ENCODE results near the gene C3orf20.

The C3orf20 gene

DNA sequence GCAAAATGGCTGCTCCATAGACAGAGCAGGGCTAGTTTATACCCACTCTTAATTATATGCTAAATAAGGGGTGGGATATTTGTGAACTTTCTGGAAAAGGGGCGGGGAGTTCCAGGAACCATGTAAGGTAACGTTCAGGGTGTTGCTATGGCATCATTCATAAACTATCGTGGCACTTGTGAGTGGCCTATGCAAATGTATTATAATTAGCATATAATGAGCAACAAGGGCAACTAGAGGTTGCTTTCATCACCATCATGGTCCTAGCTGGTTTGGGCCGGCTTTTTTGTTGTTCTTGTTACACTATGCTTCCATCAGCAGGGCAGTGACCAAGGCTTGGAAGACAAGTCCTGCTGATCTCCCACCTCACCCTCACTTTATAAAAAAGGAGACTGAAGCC is 100.6 kb downstream of the C3orf20 start:
- Histone ChIP-seq H3K36me3 (ENCODE audit: control insufficient read depth, insufficient read depth, low read length) (no peaks in the 10 kb centered on the region), H3K27me3 (ENCODE audit: control insufficient read depth, insufficient read depth, low read length) (no peaks in the 10 kb centered on the region), H3K4me1 (no peaks in the 10 kb centered on the region), H3K27ac (no peak overlapping the region), H3K4me3 (ENCODE audit: low read depth, low read length) (no peak overlapping the region), H3K4me2 (ENCODE audit: low read length) (no peak overlapping the region), H3K9me3 (ENCODE audit: control insufficient read depth, low read length) (no peaks in the 10 kb centered on the region), H2AFZ (no peak overlapping the region), H3K9ac (no peak overlapping the region), H3K79me2 (no peaks in the 10 kb centered on the region)
- TF ChIP-seq, protein P1, sequence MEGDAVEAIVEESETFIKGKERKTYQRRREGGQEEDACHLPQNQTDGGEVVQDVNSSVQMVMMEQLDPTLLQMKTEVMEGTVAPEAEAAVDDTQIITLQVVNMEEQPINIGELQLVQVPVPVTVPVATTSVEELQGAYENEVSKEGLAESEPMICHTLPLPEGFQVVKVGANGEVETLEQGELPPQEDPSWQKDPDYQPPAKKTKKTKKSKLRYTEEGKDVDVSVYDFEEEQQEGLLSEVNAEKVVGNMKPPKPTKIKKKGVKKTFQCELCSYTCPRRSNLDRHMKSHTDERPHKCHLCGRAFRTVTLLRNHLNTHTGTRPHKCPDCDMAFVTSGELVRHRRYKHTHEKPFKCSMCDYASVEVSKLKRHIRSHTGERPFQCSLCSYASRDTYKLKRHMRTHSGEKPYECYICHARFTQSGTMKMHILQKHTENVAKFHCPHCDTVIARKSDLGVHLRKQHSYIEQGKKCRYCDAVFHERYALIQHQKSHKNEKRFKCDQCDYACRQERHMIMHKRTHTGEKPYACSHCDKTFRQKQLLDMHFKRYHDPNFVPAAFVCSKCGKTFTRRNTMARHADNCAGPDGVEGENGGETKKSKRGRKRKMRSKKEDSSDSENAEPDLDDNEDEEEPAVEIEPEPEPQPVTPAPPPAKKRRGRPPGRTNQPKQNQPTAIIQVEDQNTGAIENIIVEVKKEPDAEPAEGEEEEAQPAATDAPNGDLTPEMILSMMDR (IDR thresholded peaks at IDR 0.05), result no peak

DNA sequence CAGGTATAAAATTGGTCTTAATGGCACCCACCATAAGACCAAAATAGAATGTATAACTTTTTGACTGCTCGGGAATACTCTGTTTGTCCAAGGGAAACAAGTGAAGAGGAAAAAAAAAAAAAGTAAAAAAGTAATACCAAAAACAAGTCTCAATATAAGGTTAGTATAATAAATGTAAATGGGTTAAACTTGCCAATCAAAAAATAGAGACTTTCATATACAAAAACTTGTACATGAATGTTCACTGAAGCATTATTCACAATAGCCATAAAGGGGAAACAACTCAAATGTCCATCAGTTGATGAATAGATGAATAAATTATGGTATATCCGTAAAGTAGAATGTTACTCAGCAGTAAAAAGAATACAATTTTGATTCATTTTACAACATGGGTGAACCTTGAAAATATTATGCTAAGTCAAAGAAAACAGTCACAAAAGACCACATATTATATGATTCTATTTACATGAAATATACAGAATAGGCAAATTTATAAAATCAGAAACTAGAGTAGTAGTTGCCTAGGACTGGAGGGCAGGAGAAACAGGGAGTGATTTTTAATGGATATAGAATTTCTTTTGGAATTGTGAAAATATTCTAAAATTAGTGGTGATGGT is 104.2 kb downstream of the C3orf20 start:
- Histone ChIP-seq H2AFZ (no peak overlapping the region), H3K79me2 (no peaks in the 10 kb centered on the region), H3K36me3 (ENCODE audit: control insufficient read depth, insufficient read depth, low read length) (no peaks in the 10 kb centered on the region), H3K27ac (no peak overlapping the region), H3K4me2 (ENCODE audit: low read length) (no peak overlapping the region), H3K4me1 (no peaks in the 10 kb centered on the region), H3K9me3 (ENCODE audit: control insufficient read depth, low read length) (no peaks in the 10 kb centered on the region), H3K27me3 (ENCODE audit: control insufficient read depth, insufficient read depth, low read length) (no peaks in the 10 kb centered on the region), H3K4me3 (ENCODE audit: low read depth, low read length) (no peak overlapping the region), H3K9ac (no peak overlapping the region)
- TF ChIP-seq, protein P1 (IDR thresholded peaks at IDR 0.05), result no peak

DNA sequence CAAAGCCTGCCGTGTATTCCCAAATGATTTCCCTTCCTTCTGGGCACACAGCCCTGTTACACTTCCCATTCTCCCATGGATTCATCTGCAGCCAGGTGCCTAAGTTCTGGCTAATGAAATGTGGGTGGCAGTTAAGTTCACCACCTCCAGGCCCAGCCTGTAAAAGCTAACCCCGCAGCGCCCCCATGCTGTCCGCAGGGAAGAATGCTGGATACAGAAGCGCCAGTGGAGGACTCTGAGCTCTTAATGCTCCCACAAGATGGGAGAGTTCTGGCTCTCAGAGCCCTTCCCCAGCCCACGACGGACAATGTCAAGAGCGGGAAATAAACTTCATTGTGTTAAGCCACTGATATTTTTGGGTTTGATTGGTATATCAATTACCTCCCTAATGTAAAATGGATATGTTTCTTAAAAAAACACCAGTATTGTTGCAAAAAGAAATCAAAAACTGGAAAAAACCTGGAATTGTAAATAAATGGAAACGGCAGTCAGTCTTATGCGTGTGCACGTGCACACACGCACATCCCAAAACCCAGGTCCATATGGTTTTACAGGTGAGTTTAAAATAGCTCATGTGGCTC is 106.1 kb downstream of the C3orf20 start:
- Histone ChIP-seq H3K9me3 (ENCODE audit: control insufficient read depth, low read length) (no peaks in the 10 kb centered on the region), H2AFZ (no peak overlapping the region), H3K79me2 (no peaks in the 10 kb centered on the region), H3K36me3 (ENCODE audit: control insufficient read depth, insufficient read depth, low read length) (no peaks in the 10 kb centered on the region), H3K4me2 (ENCODE audit: low read length) (no peak overlapping the region), H3K9ac (no peak overlapping the region), H3K27me3 (ENCODE audit: control insufficient read depth, insufficient read depth, low read length) (no peaks in the 10 kb centered on the region), H3K4me3 (ENCODE audit: low read depth, low read length) (no peak overlapping the region), H3K27ac (no peak overlapping the region), H3K4me1 (no peaks in the 10 kb centered on the region)
- TF ChIP-seq, protein P1 (IDR thresholded peaks at IDR 0.05), result no peak

DNA sequence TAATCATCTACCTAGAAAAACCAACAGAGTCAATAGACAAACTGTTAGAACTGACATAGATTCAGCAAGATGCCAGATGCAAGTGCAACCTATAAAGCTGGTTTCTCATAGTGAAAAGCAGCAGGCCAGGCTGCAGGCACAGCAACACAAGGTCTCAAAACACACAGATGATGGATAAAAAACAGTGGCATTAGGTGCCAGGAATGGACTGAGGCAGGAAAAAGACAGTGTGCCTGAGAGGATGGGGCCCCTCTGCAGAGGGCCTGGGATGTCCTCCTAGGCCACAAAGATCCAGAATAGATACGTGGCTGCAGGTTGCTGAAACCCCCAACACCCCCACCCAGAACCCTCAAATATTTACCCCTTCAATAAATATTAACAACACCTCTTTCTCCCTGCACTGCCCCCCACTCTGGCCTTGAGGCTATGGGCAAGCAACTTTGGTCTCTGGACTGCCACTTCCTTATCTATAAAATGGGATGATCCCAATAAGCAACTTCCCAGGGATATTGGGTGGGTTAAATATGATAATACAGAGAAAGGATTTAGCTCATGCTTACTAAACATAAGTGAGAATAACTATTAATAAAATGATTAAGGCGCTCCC is 108.6 kb downstream of the C3orf20 start:
- Histone ChIP-seq H3K9me3 (ENCODE audit: control insufficient read depth, low read length) (no peaks in the 10 kb centered on the region), H3K9ac (no peak overlapping the region), H3K4me2 (ENCODE audit: low read length) (no peak overlapping the region), H3K36me3 (ENCODE audit: control insufficient read depth, insufficient read depth, low read length) (no peaks in the 10 kb centered on the region), H2AFZ (no peak overlapping the region), H3K79me2 (no peaks in the 10 kb centered on the region), H3K27ac (no peak overlapping the region), H3K4me1 (no peaks in the 10 kb centered on the region), H3K27me3 (ENCODE audit: control insufficient read depth, insufficient read depth, low read length) (no peaks in the 10 kb centered on the region), H3K4me3 (ENCODE audit: low read depth, low read length) (no peak overlapping the region)
- TF ChIP-seq, protein P1 (IDR thresholded peaks at IDR 0.05), result no peak

All from parathyroid adenoma (tissue), 2 donors.